Anterior cingulate cortex (tissue), 58 donors: ENCODE results near the gene MYH9.

ENCODE experiments used
- DNase-seq, 58 donors: peaks; one replicate each; lab custom pipeline; 2025; lab: John Stamatoyannopoulos, UW

Gene MYH9

GRCh38 chr22:36239150-36239400 is 148.7 kb downstream of the MYH9 start:
- DNase-seq = peak in 1 of 58 donors; percentile 32

- no peak for DNase-seq
Measured at GRCh38 chr22:36238373-36239149, 149.2 kb downstream of the MYH9 start.

- peak in 10 of 58 donors; percentile 13 to 56 (median 26) for DNase-seq
Measured at GRCh38 chr22:36237462-36238372, 150.1 kb downstream of the MYH9 start.

GRCh38 chr22:36236388-36237319 is 151.1 kb downstream of the MYH9 start:
- DNase-seq = no peak

GRCh38 chr22:36235585-36235984 is 152.2 kb downstream of the MYH9 start:
- DNase-seq = no peak

GRCh38 chr22:36234919-36235318 is 152.8 kb downstream of the MYH9 start:
- peak in 2 of 58 donors; percentile 12 to 34 for DNase-seq

GRCh38 chr22:36234213-36234612 is 153.6 kb downstream of the MYH9 start:
- no peak for DNase-seq

- no peak for DNase-seq
Measured at GRCh38 chr22:36233796-36234195, 154.0 kb downstream of the MYH9 start.

GRCh38 chr22:36232715-36233401 is 154.9 kb downstream of the MYH9 start:
- DNase-seq = no peak
